ENCODE results near the gene GAL3ST1.
"Not testable (repeated sequence)": the region's sequence is repeated elsewhere in the genome, so short reads cannot be mapped to it uniquely, and the experiment has no call there.

GAL3ST1 gene, protein sequence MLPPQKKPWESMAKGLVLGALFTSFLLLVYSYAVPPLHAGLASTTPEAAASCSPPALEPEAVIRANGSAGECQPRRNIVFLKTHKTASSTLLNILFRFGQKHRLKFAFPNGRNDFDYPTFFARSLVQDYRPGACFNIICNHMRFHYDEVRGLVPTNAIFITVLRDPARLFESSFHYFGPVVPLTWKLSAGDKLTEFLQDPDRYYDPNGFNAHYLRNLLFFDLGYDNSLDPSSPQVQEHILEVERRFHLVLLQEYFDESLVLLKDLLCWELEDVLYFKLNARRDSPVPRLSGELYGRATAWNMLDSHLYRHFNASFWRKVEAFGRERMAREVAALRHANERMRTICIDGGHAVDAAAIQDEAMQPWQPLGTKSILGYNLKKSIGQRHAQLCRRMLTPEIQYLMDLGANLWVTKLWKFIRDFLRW

DNA sequence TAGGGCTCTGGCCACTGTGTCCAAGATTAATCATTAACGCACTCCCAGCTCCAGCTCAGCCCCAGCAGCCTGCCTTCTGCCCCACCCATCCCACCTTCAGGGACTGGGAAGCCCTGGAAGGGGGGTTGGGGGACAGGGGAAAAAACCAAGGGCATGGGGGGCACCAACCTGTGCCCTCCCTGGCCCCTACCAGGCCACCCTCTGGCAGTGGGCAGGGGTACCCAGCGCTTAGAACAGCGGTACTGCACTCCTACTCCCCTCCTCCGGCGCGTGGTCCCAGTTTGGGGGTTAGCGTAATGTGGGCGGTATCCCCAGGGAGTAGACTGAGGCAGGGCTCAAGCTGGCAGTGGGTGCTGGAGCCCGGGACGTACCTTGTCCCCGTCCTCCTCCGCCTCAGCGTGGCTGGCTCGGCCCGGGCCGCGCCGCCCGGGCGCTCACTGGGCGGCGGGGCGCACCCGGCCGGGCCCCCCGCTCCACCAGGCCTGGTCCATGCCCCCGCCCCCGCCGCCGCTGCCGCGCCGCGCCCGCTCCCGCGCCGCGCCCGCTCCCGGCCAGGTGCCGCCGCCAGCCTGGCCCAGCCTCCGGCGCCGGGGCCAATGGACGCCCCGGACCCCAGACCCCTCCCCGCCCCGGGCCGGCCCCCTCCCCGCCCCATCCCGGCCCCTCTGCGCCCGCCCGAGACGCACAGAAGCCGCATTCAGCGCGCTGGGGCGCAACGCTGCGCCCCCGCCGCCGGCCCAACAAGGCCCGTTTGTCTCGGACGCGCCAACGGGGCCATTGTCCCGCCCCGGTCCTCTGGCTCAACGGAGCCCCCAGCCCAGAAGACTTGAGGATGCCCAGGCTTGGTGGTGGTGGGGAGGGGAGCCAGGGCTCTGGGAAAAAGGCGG lies at the start of gene GAL3ST1:
TSS of gene GAL3ST1 (minus strand) at position 571 of the 887 bp plus-strand sequence. CDS start 17,273 bp downstream, outside the sequence.
- DNase-seq: no peak

DNA sequence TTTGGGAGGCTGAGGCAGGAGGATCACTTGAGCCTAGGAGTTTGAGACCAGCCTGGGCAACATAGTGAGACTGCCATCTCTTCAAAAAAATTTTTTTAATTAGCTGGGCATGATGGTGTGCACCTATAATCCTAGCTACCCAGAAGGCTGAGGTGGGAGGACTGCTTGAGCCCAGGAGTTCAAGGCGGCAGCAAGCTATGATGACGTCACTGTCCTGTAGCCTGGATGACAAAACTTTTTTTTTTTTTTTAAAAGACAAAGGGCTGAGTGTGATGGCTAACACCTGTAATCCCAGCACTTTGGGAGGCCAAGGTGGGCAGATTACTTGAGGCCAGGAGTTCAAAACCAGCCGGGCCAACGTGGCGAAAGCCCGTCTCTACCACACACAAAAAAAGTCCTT lies 45.4 kb upstream of the GAL3ST1 start:
- DNase-seq: not testable (repeated sequence)

DNA sequence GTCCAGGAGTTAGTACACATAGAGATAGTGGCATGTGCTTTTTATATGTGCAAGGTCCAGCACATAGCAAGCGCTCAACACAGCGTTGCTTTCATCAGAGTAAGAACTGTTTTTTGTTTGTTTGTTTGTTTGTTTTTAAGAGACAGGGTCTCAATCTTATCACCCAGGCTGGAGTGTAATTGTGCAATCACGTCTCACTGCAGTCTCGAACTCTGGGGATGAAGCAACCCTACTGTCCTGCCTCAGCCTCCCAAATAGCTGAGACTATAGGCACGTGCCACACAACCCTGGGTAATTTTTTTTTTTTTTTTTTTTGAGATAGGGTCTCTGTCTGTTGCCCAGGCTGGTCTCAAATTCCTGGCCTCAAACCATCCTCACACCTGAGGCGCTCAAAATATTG lies 43.4 kb upstream of the GAL3ST1 start:
- DNase-seq: no peak

DNA sequence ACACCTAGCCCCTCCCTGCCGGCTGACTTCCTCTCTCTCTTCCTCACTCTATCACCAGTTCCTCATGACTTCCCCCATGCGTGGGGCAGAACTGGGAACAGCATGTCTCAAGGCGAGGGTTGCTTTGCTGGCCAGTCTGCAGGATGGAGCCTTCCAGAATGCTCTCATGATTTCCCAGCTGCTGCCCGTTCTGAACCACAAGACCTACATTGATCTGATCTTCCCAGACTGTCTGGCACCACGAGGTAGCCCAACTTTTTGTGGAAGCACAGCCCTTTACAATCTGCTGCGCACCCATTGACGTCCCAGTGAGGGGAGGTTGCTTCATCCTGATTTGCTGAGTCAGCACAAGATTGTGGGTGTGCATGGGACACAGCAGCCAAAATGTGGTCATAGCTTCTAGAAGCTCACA lies 41.1 kb upstream of the GAL3ST1 start:
- DNase-seq: no peak

DNA sequence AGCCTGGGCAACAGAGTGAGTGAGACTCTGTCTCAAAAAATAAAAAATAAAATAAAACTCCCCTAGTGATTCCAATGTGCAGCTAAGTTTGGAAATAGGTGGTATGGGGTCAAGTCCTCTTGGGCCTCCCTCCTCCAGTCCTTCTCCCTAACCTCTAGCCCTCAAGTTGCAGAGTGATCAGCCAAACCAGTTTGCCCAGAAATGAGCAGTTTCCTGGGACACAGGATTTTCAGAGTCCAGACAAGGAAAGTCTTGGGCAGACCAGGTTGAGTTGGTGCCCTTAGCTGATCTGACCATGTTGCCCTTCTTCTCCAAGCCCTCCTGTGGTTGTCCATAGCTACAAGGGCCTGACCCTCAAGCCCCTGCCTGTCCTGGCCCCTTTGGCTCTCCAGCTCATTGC lies 40.4 kb upstream of the GAL3ST1 start:
- no peak for DNase-seq

DNA sequence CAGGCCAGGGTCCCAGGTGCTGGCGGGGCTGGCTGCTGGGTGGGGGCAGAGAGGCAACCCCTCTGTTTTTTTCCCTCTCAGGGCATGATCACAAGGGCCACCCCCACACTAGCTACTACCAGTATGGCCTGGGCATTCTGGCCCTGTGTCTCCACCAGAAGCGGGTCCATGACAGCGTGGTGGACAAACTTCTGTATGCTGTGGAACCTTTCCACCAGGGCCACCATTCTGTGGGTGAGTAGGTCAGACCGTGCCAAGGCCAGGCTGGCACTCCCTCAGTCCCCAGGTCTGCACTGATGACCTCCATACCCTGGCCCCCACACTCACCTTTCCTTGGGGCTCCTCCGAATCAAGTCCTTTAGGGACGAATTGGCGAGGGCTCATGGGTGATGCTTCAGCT lies 39.8 kb upstream of the GAL3ST1 start:
- DNase-seq: no peak

DNA sequence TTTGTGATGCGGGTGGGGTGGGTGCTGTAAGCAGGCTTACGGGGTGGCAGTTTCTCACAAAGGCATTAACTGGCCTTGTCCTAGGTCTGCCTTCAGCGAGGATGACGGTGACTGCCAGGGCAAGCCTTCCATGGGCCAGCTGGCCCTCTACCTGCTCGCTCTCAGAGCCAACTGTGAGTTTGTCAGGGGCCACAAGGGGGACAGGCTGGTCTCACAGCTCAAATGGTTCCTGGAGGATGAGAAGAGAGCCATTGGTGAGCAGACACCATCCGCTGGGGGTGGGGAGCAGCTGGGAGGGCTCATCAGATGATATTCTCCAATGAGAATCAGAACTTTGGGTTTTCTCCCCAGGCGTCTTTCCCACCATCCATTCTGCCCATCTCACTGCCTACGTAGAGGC lies 38.3 kb upstream of the GAL3ST1 start:
- DNase-seq: no peak

DNA sequence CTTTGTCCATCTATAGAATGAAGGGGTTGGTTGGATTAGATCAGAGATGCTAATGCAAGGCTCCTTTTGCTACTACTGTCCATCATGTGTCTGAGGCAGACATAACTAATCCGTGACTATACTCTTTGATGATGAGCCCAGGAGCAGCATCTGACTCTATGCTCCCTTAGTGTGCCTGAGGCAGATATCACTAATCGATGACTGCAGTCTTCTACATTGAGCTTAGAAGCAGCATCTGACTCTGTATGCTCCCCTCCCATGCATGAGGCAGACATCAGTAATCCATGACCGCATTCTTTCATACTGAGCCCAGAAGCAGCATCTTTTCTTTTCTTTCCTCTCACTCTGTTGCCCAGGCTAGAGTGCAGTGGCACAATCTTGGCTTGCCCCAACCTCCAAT lies 36.7 kb upstream of the GAL3ST1 start:
- DNase-seq: no peak

DNA sequence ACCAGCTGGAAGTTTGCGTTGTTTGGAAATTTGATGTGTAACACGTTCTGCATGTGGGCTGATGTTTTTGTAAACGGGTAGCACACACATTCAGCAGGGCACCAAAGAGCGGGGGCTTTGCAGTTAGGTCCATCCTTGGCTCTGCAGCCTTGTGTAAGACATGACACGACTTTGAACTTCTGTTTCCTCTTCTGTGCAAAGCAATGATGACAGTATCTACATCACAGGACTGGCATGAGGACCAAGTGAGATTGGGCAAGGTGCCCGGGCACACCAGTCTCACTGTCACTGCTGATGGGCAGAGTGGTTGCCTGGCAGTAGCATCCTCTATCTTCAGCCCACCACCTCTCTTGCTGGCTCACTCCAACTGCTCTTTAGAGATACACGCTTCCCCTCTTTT lies 35.8 kb upstream of the GAL3ST1 start:
- DNase-seq: no peak

DNA sequence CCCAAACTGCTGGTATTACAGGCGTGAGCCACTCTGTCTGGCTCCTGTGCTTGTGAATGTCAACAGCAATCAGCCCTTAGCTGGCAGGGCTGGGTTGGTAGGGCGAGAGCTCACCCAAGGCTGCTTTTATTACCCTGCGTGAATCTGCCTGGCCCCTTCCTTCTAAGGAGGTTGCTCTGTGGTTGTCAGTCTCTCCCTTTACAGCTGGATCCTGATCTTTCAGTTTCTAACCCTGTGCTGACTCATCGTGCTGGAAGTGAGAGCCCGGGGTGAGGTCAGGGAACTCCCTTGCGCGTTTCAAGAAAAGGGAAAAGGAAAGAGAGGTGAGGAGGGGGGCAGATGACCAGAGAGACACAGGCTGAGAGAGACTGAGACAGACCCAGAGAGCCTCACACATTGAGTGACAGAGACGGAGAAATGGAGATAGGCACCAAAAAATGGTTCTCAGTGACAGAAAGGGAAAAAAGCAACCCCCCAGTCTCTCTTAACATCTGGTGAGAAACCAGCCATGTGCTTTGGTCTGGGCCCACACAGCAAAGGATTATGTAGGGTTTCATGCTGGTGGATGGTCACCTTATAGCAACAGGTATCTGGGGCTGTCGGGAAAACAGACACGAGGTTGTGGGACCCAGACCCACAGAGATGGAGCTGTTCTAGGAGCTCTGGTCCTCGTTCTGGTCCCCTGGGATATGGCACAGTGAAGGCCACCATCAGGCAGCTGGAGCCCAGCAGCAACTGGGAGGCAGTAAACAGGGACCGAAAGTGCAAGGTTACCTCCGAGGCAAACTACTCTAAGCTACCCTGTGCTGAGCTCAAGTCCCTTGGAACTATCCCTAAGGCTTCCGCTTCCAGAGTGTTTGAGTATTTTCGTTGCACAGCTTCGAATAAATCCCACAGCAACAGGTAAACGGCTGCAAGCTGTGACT lies 35.1 kb upstream of the GAL3ST1 start:
- no peak for DNase-seq

DNA sequence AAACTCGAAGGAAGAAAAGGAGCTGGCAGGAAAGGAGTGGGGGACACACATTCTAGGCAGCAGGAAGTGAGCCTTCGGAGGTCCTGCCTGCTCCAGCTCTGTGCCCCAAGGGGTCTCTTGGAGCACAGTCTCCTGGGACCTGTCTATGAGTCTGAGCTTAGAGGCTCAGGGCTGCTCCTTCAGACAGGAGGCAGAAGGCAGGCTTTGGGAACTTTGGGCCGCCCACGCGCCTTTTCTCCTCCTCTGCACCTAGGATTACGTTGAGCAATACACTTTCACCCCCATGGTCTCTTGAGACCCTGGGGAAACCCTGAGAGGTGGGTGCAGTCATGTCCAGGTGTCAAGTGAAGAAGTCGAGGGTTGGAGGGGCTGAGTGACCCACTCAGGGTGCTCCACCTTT lies 33.5 kb upstream of the GAL3ST1 start:
- DNase-seq: no peak

DNA sequence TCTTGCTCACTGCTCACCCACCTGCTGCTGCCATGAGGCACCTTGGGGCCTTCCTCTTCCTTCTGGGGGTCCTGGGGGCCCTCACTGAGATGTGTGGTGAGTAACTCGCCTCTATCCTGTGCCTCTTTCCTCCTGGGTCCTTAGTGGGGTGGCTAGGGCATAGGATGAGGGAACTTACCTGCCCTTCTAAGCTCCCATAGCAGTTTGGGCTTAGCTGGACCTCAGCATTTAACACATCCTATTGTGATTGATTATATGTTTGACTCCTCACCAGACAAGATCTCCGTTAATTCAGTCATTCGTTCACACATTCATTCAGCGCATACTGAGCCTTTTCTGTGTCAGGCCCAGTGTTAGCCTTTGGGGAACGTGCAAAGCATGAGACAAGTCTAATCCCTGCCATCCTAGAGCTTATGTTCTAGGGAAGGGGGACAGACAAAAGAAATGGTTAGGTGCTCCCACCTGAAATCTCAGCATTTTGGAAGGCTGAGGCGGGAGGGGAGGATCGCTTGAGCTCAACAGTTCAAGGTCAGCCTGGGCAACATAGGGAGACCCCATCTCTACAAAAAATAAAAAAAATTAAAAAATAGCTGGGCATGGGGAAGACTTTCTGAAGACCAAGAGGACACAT lies 33.0 kb upstream of the GAL3ST1 start:
- DNase-seq: no peak

DNA sequence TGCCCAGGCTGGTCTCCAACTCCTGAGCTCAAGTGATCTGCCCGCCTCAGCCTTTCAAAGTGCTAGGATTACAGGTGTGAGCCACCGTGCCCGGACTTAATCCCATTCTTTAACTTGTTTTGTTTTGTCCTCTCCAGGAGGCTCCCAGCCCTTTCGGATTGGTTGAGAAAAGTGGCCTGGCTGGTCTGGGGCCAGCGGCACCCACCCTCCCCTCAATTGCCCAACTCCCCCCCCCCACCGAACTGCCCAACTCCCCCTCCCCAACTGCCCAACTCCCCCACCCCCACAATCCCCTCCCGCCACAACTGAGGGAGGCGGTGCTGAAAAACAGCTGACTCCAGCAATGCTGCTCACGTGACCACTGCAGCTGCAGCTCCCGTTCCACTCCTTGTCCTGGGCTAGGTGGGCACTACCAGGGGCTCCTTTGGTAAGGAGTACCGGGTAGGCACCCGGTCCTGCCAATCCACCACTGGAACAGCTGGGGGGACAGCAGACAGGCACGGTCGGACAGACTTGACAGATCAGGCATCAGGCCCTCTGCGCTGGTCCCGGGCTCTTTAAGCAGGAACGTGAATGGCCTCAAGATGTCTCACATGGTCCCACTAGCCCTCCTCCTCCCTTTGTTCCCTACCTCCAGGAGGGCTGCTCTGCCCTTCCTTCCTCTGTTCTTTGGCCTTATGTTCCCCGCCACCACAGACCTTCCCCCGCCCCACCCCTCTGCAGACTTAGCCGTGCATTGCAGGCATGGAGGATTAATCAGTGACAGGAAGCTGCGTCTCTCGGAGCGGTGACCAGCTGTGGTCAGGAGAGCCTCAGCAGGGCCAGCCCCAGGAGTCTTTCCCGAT lies 32.2 kb upstream of the GAL3ST1 start, which contains the start of gene TCN2:
TSS of gene TCN2 (plus strand) at position 720 of the 845 bp plus-strand sequence. CDS start 158 bp downstream, outside the sequence.
- DNase-seq: peak; percentile 74

DNA sequence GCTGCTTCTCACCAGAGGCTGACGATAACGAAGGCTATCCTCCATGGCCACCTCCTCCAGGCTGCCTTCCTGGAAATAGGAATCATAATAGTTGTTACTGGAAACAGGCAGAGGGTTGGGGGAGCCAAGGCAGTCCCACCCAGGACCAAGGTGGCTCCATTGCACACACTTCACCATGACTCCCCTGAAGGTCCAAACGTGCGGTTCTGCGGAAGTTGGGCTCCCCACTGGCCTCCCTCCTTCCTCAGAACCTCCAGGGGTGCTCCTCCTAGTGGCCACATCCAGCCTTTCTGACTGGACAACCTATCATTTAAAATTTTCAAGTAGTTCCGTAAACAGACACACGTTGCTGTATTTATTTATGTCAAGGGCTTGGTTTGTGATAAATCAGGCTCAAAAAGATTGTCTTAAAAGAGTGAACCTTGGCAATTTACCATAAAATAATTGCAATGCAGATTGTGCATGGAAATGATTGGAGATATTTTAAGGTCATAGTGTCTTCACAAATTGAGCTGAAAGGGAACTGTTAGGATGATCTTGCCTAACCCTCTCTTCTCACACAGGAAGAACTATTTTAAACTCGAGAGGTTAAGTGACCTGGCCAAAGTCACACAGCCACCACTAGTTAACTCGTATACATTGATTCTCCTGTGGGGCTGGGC lies 31.1 kb upstream of the GAL3ST1 start:
- peak; percentile 19 for DNase-seq

DNA sequence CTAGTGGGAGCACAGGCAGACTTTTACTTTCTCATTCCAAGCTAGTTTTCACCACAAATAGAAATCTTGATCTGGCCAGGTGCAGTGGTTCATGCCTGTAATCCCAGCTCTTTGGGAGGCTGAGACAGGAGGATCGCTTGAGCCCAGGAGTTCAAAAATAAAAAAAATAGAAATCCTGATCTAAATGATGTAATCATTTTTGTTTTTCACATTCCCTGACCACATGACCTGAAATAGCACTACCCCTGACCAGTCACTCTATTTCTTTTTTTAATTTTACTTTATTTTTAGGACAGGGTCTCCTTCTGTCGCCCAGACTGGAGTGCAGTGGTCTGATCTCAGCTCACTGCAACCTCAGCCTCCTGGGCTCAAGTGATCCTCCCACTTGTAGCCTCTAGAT lies 30.3 kb upstream of the GAL3ST1 start:
- no peak for DNase-seq

DNA sequence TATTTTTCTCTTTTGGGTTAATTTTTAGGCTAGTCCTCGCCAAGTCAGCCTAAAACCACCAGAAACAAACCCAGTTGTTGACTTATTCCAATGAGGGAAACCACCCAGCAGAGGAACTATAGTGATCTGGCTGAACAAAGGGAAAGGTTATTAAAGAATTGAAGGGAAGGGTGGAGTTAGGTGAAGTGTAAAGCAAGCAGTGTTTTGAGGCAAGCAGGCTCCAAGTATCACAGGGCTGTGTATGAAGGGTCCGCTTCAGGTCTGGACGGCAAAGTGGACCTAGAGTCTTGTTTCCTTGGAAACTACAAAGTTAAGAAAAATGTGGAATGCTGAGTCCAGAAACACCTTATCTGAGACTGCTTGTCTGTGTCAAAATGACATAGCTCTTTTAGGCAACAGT lies 29.3 kb upstream of the GAL3ST1 start:
- DNase-seq: no peak

DNA sequence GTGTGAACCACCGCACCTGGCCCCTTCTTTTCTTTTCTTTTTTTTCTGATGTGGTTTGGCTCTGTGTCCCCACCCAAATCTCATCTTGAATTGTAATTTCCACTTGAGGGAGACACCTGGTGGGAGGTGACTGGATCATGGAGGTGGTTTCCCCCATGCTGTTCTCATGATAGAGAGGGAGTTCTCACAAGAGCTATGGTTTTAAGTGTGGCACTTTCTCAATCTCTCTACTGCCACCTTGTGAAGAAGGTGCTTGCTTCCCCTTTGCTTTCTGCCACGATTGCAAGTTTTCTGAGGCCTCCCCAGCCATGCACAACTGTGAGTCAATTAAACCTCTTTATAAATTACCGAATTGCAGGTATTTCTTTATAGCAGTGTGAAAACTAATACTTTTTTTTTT lies 27.6 kb upstream of the GAL3ST1 start:
- DNase-seq: peak; percentile 40

DNA sequence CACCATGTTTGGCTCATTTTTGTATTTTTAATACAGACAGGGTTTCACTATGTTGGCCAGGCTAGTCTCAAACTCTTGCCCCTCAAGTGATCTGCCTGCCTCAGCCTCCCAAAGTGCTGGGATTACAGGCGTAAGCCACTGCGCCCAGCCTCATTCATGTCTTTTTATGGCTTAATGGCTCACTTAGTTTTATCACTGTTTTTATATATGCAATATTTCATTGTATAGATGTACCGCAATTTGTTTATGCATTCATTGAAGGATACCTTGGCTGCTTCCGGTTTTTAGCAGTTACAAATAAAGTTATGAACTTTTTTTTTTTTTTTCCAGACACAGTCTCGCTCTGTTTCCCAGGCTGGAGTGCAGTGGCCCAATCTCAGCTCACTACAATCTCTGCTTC lies 27.0 kb upstream of the GAL3ST1 start:
- no peak for DNase-seq

DNA sequence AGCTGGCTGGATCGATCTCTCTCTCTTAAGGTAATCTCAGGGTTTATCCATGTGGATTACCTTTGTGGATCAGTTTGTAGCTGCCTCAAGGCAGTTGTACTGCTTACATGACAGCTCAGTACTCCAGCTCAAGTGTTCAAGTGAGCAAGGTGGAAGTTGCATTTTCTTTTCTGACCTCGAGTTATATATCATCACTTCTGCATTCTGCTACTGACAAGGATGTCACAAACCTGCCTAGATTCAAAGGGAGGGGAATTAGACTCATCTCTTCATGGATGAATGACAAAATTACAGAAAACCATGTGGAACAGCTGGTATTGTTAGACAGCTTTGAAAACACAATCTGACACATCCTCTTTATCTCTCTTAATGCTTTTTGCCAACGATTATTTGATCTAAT lies 26.5 kb upstream of the GAL3ST1 start:
- DNase-seq: no peak

DNA sequence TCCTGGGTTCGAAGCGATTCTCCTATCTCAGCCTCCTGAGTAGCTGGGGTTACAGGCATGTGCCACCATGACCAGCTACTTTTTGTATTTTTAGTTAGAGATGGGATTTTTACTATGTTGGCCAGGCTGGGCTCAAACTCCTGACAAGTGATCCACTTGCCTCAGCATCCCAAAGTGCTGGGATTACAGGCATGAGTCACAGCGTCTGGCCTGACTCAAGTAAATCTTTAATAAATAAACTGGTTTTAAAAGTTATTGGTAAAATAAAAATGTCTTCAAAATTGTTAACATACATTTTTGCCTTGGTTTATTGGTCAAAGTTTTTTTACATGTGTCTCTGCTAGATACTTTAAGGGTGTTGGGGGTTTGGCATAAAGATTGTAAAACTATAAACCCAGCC lies 24.5 kb upstream of the GAL3ST1 start:
- DNase-seq: no peak

DNA sequence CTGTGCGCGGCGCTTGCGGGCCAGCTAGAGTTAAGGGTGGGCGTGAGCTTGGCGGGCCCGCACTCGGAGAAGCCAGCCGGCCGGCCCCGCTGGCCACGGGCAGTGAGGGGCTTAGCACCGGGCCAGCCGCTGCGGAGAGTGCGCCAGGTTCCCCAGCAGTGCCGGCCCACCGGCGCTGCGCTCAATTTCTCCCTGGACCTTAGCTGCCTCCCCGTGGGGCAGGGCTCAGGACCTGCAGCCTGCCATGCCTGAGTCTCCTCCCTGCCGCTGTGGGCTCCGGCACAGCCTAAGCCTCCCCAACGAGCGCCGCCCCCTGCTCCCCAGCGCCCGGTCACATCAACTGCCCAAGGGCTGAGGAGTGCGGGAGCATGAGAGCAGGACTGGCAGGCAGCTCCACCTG lies 22.4 kb upstream of the GAL3ST1 start:
- DNase-seq: no peak

Measured in COR-L47 (cell line).